Measurements from ENCODE around the gene CMTM2. TPM values are rescaled to one million over a fixed set of nuclear protein-coding genes. Genes with fewer than 3 reads are reported as not detected.

Gene CMTM2
- total and polyA plus RNA-seq, 2 of the 4 experiments (the other 2 are of a cell fraction) = not detected

GRCh38 chr16:66581246-66581952 lies 2.1 kb downstream of the CMTM2 start:
- Histone ChIP-seq H3K14ac (replicated peaks; ENCODE audit: low read depth, low read length) (peak overlapping the region; percentile 26; the same call in 1 of the 2 replicates), H3K56ac (ENCODE audit: extremely low read depth, insufficient read depth, low read length) (no peak overlapping the region), H2BK20ac (ENCODE audit: low read depth, low read length) (peak overlapping the region; percentile 41; the same call in 1 of the 2 replicates), H4K5ac (ENCODE audit: low read depth, low read length) (no peak overlapping the region), H3K4me1 (ENCODE audit: control insufficient read depth, insufficient read depth, low read length) (peaks cover 17% of the 10 kb centered on the region), H3K27me3 (ENCODE audit: control insufficient read depth, insufficient read depth, low read length) (peaks cover 16% of the 10 kb centered on the region), H3K27ac (ENCODE audit: insufficient read depth, low read length) (no peak overlapping the region), H3K36me3 (ENCODE audit: control insufficient read depth, insufficient read depth, low read length) (no peaks in the 10 kb centered on the region), H2AFZ (replicated peaks; ENCODE audit: low read length, poor library complexity) (no peak overlapping the region), H2AK9ac (replicated peaks; ENCODE audit: low read depth, low read length, poor library complexity) (peak overlapping the region; percentile 11), H3K9me1 (ENCODE audit: insufficient read depth, low read length) (no peaks in the 10 kb centered on the region; the same call in 1 of the 2 replicates), H3K4ac (ENCODE audit: low read depth, low read length) (peak overlapping the region; percentile 8; the same call in 1 of the 2 replicates), H3K23ac (ENCODE audit: low read depth, low read length) (no peak overlapping the region; the same call in 1 of the 2 replicates), H4K8ac (ENCODE audit: low read depth in 2 of 2, low read length in 2 of 2) (peak overlapping the region in 1 of 2 experiments; percentile 25; a peak in 1 of 4 replicates), H4K20me1 (ENCODE audit: insufficient read depth, low read length) (no peaks in the 10 kb centered on the region; the same call in 1 of the 2 replicates), H3K4me3 (ENCODE audit: insufficient read depth, low read depth, low read length) (no peak overlapping the region), H2AK5ac (ENCODE audit: low read depth, low read length) (peak overlapping the region; percentile 37; the same call in 1 of the 2 replicates), H3K9ac (ENCODE audit: low read depth, low read length) (no peak overlapping the region), H2BK15ac (ENCODE audit: low read depth, low read length) (peak overlapping the region; percentile 35; the same call in 1 of the 3 replicates), H3K9me3 (ENCODE audit: control insufficient read depth, insufficient read depth, low read length) (no peaks in the 10 kb centered on the region), H4K91ac (ENCODE audit: insufficient read depth, low read depth, low read length) (no peak overlapping the region), H3K4me2 (ENCODE audit: low read depth, low read length) (peak overlapping the region; percentile 7; the same call in 1 of the 2 replicates), H3K79me1 (ENCODE audit: low read depth in 1 of 2, low read length in 2 of 2) (no peaks in the 10 kb centered on the region), H3K18ac (ENCODE audit: low read depth, low read length) (no peak overlapping the region), H2BK5ac (ENCODE audit: low read depth, low read length, poor library complexity, severe bottlenecking) (no peak overlapping the region), H2BK120ac (ENCODE audit: low read depth, low read length) (peak overlapping the region; percentile 18)
- in situ Hi-C loops (cut with MboI; ENCODE audit: low sequenced_read_pairs) (no loop called here), intact Hi-C loops (cut with micrococcal nuclease) (no loop called here), dilution Hi-C loops (cut with HindIII; ENCODE audit: low sequenced_read_pairs, unreplicated experiment) (no loop called here)
- BruUV-seq (replicated peaks) = no TSS peak
- CTCF ChIA-PET = interaction anchor here (1.3 to 1.5 kb wide), 2 partner anchors 12 to 70 kb away, joined by 3 to 6 read pairs; no protein-coding TSS in a partner anchor
- TF ChIP-seq BHLHE40 (IDR thresholded peaks at IDR 0.05; ENCODE audit: low read depth, low read length) = no peak
- TF ChIP-seq, protein P1, sequence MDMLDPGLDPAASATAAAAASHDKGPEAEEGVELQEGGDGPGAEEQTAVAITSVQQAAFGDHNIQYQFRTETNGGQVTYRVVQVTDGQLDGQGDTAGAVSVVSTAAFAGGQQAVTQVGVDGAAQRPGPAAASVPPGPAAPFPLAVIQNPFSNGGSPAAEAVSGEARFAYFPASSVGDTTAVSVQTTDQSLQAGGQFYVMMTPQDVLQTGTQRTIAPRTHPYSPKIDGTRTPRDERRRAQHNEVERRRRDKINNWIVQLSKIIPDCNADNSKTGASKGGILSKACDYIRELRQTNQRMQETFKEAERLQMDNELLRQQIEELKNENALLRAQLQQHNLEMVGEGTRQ (IDR thresholded peaks at IDR 0.05; ENCODE audit: low read depth, low read length) = no peak
- 0 out of 2 replicates have a peak, but pooled peaks have one; percentile 14 for TF ChIP-seq MAFK (IDR thresholded peaks at IDR 0.05; ENCODE audit: low read depth, low read length)
- TF ChIP-seq NFE2L2 (IDR thresholded peaks at IDR 0.05; ENCODE audit: low read depth, low read length) = no peak
- TF ChIP-seq RCOR1 (IDR thresholded peaks at IDR 0.05; ENCODE audit: insufficient replicate concordance, low read length) = no peak
- TF ChIP-seq MAZ (IDR thresholded peaks at IDR 0.05; ENCODE audit: borderline replicate concordance, low read depth, low read length) = no peak
- ATAC-seq (ENCODE audit: low read depth) (peak; percentile 33), DNase-seq (peak; percentile 44)
- WGBS, 2 experiments (ENCODE audit: extremely low coverage in 2 of 2, insufficient read length in 1 of 2) = 50% methylated on average over 1 of the region's 3 CpGs; no CpG with 5 or more reads in 1 of the 2 experiments
- POLR2A ChIA-PET (ENCODE audit: unreplicated experiment) = interaction anchor here (1.6 kb wide), 1 partner anchor 29 kb away, joined by 8 read pairs; the partner anchor contains the start of gene CKLF
